Activated CD4-positive, alpha-beta T cell treated with anti-CD3 and anti-CD28 coated beads for 36 hours (primary cell): ENCODE results near the gene PTPN5. TPM values are rescaled to one million over a fixed set of nuclear protein-coding genes. Genes with fewer than 3 reads are reported as not detected.
A peak's percentile ranks its signal among the peaks of the same experiment; 100 is the strongest.

Experiments used
- ATAC-seq: fragments of 200-7000 bp; cut with Tn5 transposase; one replicate; pipeline ENCODE4 v1.10.0; 2021; ENCODE audit warnings: mild to moderate bottlenecking, moderate library complexity
- CTCF ChIA-PET: fragments of 350-600 bp; sonication (Branson Sonifier 250); formaldehyde crosslinking; loops from one replicate; lab custom pipeline; 2021; ENCODE audit warnings: antibody characterized with exemption; lab: Charles Lee
- POLR2A ChIA-PET: fragments of 350-600 bp; sonication (Branson Sonifier 250); formaldehyde crosslinking; loops from one replicate; lab custom pipeline; 2021; ENCODE audit warnings: antibody characterized with exemption, inconsistent platforms; lab: Charles Lee
- DNase-seq: peaks from one replicate; pipeline ENCODE4 v3.0.0-alpha.2; 2020
- H3K27ac Mint-ChIP-seq: one replicate; pipeline ENCODE4 v1.8.0; 2021; ENCODE audit warnings: mixed read lengths
- H3K27me3 Mint-ChIP-seq: one replicate; pipeline ENCODE4 v1.8.0; 2021; ENCODE audit warnings: mixed read lengths
- H3K36me3 Mint-ChIP-seq: one replicate; pipeline ENCODE4 v1.8.0; 2021; ENCODE audit warnings: low read depth, mixed read lengths
- H3K4me1 Mint-ChIP-seq: one replicate; pipeline ENCODE4 v1.8.0; 2021; ENCODE audit warnings: mixed read lengths
- H3K4me3 Mint-ChIP-seq: one replicate; pipeline ENCODE4 v1.8.0; 2021; ENCODE audit warnings: mild to moderate bottlenecking, moderate library complexity, mixed read lengths
- H3K9me3 Mint-ChIP-seq: one replicate; pipeline ENCODE4 v1.8.0; 2021; ENCODE audit warnings: low read depth, mixed read lengths
- intact Hi-C, 2 experiments: fragments of 100-400 bp; cut with DNase I in 1 of 2; cut with micrococcal nuclease in 1 of 2; formaldehyde crosslinking; loops; one replicate each; pipeline versions ENCODE4 v1.14.2 to v1.15.1; 2022 to 2024; cut with DNase I, micrococcal nuclease
- total RNA-seq, 2 experiments: library from RNA; stranded (reverse); gene quantifications; one replicate each; pipeline ENCODE4 v1.2.3, GENCODE V29; 2021

The PTPN5 gene
- total RNA-seq, 2 experiments from 2014 or later = not detected

DNA sequence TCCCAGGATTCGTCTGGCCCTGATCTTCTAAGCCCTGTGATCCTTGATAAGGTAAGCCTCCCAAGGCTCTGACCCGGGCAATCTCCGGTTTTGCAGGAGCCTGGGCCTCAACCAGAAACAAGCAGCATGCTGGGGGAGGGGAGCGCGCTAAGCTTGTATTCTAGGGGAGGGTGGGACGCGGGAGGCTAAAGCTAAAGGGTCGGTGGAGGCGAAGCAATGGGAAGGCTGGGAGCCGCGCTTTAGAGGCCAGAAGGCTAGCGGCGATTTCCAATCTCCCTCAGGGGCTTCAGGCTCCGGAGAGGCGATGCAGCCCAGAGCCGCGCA, 753 bp downstream of the PTPN5 start:
- POLR2A ChIA-PET = no interaction called here
- H3K4me3 Mint-ChIP-seq = no peak overlapping the region
- intact Hi-C loops = no loop called here
- no peaks in the 10 kb centered on the region for H3K36me3 Mint-ChIP-seq
- peaks cover 50% of the 10 kb centered on the region for H3K27me3 Mint-ChIP-seq
- H3K4me1 Mint-ChIP-seq = peaks cover 2% of the 10 kb centered on the region
- ATAC-seq (no peak), DNase-seq (no peak)
- no peak overlapping the region for H3K27ac Mint-ChIP-seq
- H3K9me3 Mint-ChIP-seq = no peaks in the 10 kb centered on the region
- CTCF ChIA-PET = interaction anchor here (0.6 to 1.0 kb wide), 3 partner anchors 12 to 1001 kb away, joined by 4 read pairs; no protein-coding TSS in a partner anchor

DNA sequence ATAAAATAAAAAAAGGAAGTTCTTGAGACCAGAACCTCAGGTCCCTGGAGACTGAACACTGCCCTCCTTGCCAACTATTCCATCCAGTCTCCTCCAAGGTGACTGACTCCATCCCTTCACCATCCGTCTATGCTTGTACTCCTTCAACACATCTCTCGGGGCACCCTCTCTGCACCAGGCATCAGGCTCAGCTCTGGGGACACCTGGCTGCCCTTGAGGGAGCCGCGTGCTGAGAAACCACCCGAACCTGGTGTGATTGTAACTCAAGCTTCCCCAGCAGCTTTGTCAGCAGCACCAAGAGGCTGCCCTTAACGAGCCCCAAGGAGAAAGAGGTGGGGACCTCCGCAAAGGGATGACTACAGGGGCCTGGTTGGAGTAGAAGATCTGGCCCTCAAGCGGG, 1.7 kb downstream of the PTPN5 start:
- ATAC-seq (no peak), DNase-seq (no peak)
- Mint-ChIP-seq H3K9me3 (no peaks in the 10 kb centered on the region), H3K36me3 (no peaks in the 10 kb centered on the region), H3K4me1 (peaks cover 2% of the 10 kb centered on the region), H3K27ac (no peak overlapping the region), H3K27me3 (peaks cover 48% of the 10 kb centered on the region), H3K4me3 (no peak overlapping the region)
- intact Hi-C loops = no loop called here
- POLR2A ChIA-PET = no interaction called here
- CTCF ChIA-PET = interaction anchor here (0.6 to 1.0 kb wide), 2 partner anchors 13 to 45 kb away, joined by 3 to 4 read pairs; no protein-coding TSS in a partner anchor

DNA sequence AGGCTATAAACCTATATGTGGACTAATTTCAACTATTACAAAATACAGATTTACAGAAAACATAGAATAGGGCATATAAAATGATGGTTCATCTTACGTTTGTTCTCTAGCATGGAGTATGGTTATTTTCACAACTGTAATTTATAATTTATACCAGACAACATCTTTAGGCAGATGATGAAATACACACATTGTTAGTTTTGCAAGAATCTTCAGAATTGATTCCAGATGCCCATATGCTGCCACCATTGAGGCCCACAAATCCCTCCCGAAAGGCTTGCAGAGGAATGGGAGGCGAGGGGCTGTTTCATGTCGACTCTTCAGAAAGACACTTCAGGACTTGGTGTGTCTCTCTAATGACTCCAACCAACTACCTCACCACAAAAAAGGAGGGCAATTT, 6.2 kb downstream of the PTPN5 start:
- ChIA-PET POLR2A (no interaction called here), CTCF (no interaction called here)
- Mint-ChIP-seq H3K4me3 (no peak overlapping the region), H3K36me3 (no peaks in the 10 kb centered on the region), H3K27ac (no peak overlapping the region), H3K9me3 (no peaks in the 10 kb centered on the region), H3K4me1 (no peaks in the 10 kb centered on the region), H3K27me3 (peaks cover 22% of the 10 kb centered on the region)
- intact Hi-C loops = no loop called here
- DNase-seq = no peak
- ATAC-seq = no peak

DNA sequence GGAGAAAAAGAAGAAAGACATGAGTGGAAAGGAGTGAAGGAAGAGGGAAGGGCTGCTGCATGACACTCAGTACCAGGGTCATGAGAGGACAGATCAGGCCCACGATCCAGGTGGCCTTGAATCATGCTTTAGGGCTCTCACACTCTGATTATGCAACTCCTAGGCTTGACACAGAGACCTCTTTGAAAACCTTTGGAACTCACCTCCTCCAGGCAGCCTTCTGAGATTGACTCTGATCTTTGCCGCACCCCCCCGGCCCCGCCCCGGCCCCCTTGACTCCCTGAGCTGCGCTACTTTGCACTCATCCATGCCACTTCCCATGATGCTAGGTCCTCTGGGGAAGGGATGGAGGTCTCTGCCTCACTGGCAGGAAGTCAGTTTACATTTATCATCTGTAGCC, 10.7 kb downstream of the PTPN5 start:
- intact Hi-C loops = no loop called here
- peaks cover 2% of the 10 kb centered on the region for H3K9me3 Mint-ChIP-seq
- no peak overlapping the region for H3K4me3 Mint-ChIP-seq
- ChIA-PET CTCF (interaction anchor here (0.8 kb wide), 1 partner anchor 675 kb away, joined by 3 read pairs; the partner anchor contains the start of gene SAAL1), POLR2A (no interaction called here)
- ATAC-seq (no peak), DNase-seq (no peak)
- no peaks in the 10 kb centered on the region for H3K27me3 Mint-ChIP-seq
- no peaks in the 10 kb centered on the region for H3K36me3 Mint-ChIP-seq
- H3K27ac Mint-ChIP-seq = no peak overlapping the region
- H3K4me1 Mint-ChIP-seq = peaks cover 7% of the 10 kb centered on the region

DNA sequence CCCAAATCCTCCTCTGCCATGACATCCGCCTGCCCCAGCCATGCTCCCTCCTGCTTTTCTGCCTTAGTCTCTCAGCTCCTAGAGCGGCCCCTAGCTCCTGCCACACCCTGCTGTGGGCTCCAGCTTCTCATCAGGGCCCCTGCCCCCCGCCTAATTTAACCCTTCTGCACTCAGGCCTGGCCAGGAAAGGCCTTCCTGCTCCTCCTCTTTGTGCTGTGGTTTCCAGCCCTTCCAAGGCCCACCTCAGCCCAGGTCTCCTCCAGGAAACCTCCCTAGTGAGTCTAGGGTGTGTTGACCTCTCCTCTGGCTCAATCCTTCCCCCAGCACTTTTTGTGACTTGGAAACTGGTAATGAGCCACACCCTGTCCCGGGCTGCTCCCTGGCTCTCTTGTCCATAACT, 11.3 kb downstream of the PTPN5 start:
- POLR2A ChIA-PET = no interaction called here
- DNase-seq = no peak
- Mint-ChIP-seq H3K9me3 (peaks cover 2% of the 10 kb centered on the region), H3K27ac (no peak overlapping the region), H3K27me3 (no peaks in the 10 kb centered on the region), H3K36me3 (no peaks in the 10 kb centered on the region), H3K4me3 (no peak overlapping the region), H3K4me1 (peaks cover 7% of the 10 kb centered on the region)
- intact Hi-C loops = no loop called here
- ATAC-seq = no peak
- CTCF ChIA-PET = interaction anchor here (0.8 to 1.7 kb wide), 2 partner anchors 16 to 674 kb away, joined by 3 to 8 read pairs; partner anchors contain the start of gene SAAL1

DNA sequence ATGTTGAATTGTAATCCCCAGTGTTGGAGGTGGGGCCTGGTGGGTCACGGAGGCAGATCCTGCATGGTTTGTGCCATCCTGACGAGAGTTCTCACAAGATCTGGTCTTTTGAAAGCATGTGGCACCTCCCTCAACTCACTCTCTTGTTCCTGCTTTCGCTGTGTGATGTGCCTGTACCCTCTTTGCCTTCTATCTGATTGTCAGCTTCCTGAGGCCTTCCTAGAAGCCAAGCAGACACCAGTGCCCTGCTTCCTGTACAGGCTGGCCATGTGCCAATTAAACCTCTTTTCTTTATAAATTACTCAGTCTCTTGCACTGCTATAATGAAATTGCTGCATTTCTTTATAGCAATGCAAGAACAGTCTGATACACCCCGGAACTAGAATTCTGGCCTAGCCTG, 13.1 kb downstream of the PTPN5 start:
- ChIA-PET CTCF (interaction anchor here (0.8 to 2.2 kb wide), 3 partner anchors 10 to 56 kb away, joined by 4 to 7 read pairs (median 4); no protein-coding TSS in a partner anchor), POLR2A (no interaction called here)
- peak; percentile 63 for ATAC-seq
- Mint-ChIP-seq H3K4me1 (peaks cover 7% of the 10 kb centered on the region), H3K4me3 (no peak overlapping the region), H3K9me3 (peaks cover 2% of the 10 kb centered on the region), H3K36me3 (no peaks in the 10 kb centered on the region), H3K27ac (no peak overlapping the region), H3K27me3 (no peaks in the 10 kb centered on the region)
- intact Hi-C loops = no loop called here
- no peak for DNase-seq

DNA sequence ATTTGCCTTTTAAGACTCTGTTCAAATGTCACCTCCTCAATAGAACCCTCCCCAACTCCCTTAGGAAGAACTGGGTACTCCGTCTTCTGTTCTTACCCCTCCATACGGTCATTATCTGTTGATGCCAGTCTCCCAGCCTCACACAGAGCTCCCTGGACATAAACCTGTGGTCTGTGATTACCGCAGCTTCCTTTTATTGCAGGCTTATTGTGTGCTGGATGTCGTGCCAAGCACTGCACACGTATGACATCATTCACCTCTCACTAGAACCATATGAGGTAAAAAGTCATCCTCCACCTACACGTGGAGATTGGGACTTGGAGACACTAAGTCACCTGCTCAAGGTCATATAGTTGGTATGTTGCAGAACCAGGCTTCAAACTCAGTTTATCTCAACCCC, 15.3 kb downstream of the PTPN5 start:
- H3K9me3 Mint-ChIP-seq = peaks cover 2% of the 10 kb centered on the region
- intact Hi-C loops = no loop called here
- H3K27ac Mint-ChIP-seq = no peak overlapping the region
- H3K4me1 Mint-ChIP-seq = peaks cover 7% of the 10 kb centered on the region
- ChIA-PET POLR2A (no interaction called here), CTCF (interaction anchor here (1.1 to 1.4 kb wide), 5 partner anchors 12 to 661 kb away, joined by 3 to 5 read pairs (median 4); no protein-coding TSS in a partner anchor)
- H3K4me3 Mint-ChIP-seq = no peak overlapping the region
- peaks cover 8% of the 10 kb centered on the region for H3K27me3 Mint-ChIP-seq
- DNase-seq = no peak
- no peak for ATAC-seq
- no peaks in the 10 kb centered on the region for H3K36me3 Mint-ChIP-seq

DNA sequence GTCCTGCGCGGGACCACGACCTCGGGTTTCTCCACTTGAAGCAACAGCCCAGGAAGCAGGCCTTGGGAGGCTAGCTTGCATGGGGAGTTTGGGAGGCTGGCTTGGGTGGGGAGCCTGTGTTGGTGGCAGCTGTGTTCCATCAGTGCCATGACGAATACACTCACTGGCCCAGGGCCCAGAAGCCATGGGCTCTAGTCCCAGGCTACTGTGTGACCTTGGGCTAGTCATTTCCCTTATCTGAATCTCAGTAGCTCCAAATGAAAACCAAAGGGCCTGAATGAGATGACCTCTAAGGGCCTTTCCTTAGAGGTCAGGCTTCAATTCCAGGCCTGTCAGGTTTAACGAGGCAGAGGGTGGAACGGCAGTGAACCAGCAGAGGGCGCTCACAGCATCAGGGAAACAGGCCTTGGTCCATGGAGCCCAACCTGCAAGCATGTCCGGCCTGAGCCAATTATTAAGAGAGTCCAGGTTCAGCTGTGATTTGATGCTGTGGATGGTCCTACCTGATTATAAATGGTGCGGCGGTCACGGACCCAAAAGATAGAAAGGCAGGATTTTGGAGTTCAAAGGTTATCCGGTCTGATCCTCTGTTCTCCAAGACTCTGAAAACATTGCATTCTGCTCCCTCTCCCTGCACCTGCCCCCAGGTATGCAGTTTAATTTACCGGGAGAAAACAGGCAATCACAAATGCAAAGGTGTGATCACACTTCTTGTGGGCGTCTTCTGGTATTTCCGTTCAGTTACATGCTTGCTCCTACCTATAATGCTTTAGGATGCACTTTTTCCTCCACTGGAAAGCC, 15.9 kb downstream of the PTPN5 start:
- POLR2A ChIA-PET = no interaction called here
- peak; percentile 74 for ATAC-seq

DNA sequence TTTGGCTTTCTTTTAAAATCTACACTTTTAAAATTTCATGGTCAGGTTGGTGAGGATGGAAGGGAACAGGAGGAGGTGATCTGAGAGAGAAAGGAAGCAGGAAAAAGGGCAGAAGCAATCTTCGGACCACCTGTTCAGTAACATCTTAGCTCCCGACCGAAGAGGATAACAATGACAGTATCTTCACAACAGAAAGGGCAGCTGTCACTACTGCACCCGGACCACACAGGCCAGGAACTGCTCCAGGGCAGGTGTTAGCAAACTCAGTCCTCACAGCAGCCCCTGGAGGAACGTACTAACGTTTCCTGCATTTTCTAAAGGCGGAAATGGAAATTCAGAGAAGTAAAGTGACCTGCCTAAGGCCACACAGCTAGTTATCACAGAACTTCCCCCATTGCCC, 16.8 kb downstream of the PTPN5 start:
- CTCF ChIA-PET = interaction anchor here (0.9 to 1.8 kb wide), 7 partner anchors 9 to 114 kb away, joined by 3 to 6 read pairs (median 4); no protein-coding TSS in a partner anchor
- H3K27ac Mint-ChIP-seq = no peak overlapping the region
- no peak overlapping the region for H3K4me3 Mint-ChIP-seq
- H3K27me3 Mint-ChIP-seq = peaks cover 10% of the 10 kb centered on the region
- no peaks in the 10 kb centered on the region for H3K36me3 Mint-ChIP-seq
- DNase-seq (no peak), ATAC-seq (no peak)
- POLR2A ChIA-PET = no interaction called here
- H3K9me3 Mint-ChIP-seq = peaks cover 2% of the 10 kb centered on the region
- intact Hi-C loops = loop anchor here (1.0 kb wide), 2 partner anchors 28 to 78 kb away; no protein-coding TSS in a partner anchor
- H3K4me1 Mint-ChIP-seq = peaks cover 7% of the 10 kb centered on the region

More for the DNA sequence above, 15.9 kb downstream of the PTPN5 start:
- Mint-ChIP-seq H3K4me1 (peaks cover 7% of the 10 kb centered on the region), H3K27me3 (peaks cover 10% of the 10 kb centered on the region), H3K36me3 (no peaks in the 10 kb centered on the region), H3K9me3 (peaks cover 2% of the 10 kb centered on the region), H3K4me3 (no peak overlapping the region), H3K27ac (no peak overlapping the region)
- peak; percentile 88 for DNase-seq
- CTCF ChIA-PET = interaction anchor here (0.9 to 1.8 kb wide), 10 partner anchors 10 to 660 kb away, joined by 3 to 6 read pairs (median 4); no protein-coding TSS in a partner anchor
- intact Hi-C loops = loop anchor here (1.0 kb wide), 2 partner anchors 27 to 78 kb away; no protein-coding TSS in a partner anchor

DNA sequence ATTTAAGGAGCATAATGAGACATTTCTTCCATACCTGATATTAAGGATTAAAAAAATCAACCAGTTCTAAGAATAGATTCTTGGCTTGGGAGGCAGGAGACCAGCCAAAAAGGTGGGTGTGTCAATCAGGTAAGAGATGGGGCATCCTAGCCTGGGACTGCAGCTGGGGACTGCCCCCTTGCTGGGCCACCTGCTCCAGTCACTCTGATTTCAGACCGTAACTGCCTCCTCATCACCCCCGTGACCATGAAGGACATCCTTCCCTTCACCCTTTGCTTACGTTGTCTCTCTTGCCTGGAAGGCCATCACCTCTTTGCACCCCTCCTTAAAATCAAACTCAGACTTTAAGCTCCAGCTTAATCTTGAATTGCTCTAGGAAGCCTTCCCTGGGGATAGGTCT, 17.9 kb downstream of the PTPN5 start:
- ATAC-seq (no peak), DNase-seq (no peak)
- POLR2A ChIA-PET = no interaction called here
- peaks cover 10% of the 10 kb centered on the region for H3K27me3 Mint-ChIP-seq
- no peak overlapping the region for H3K4me3 Mint-ChIP-seq
- H3K36me3 Mint-ChIP-seq = no peaks in the 10 kb centered on the region
- H3K27ac Mint-ChIP-seq = no peak overlapping the region
- intact Hi-C loops = no loop called here
- peaks cover 6% of the 10 kb centered on the region for H3K4me1 Mint-ChIP-seq
- H3K9me3 Mint-ChIP-seq = peaks cover 2% of the 10 kb centered on the region
- CTCF ChIA-PET = interaction anchor here (0.7 to 1.8 kb wide), 4 partner anchors 9 to 85 kb away, joined by 3 to 5 read pairs (median 4); no protein-coding TSS in a partner anchor

DNA sequence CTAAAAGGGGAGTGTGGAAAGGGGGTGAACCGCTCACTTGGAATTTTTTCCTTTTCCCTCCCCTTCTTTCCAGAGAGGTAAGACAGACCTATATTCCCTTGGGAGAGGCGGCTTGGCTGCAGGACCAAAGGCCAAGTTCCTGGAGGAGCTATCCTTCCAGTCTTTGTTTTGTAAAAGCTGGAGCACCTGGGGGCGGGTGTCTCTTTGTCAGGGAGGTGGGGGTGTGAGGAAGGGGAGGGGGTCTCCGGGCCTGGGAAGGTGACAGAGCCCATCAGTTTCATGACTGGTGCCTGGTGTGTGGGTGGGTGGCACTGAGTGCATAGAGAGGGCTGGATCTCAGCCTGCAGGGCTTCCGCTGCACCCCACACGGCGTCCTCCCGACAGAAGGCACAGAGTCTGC, 18.5 kb downstream of the PTPN5 start:
- H3K9me3 Mint-ChIP-seq = no peaks in the 10 kb centered on the region
- peaks cover 10% of the 10 kb centered on the region for H3K27me3 Mint-ChIP-seq
- intact Hi-C loops = no loop called here
- CTCF ChIA-PET = no interaction called here
- POLR2A ChIA-PET = no interaction called here
- H3K4me1 Mint-ChIP-seq = peaks cover 1% of the 10 kb centered on the region
- ATAC-seq (no peak), DNase-seq (no peak)
- H3K4me3 Mint-ChIP-seq = no peak overlapping the region
- no peaks in the 10 kb centered on the region for H3K36me3 Mint-ChIP-seq
- no peak overlapping the region for H3K27ac Mint-ChIP-seq
